HepG2 (cell line): ENCODE data around the gene PLPPR2. TPM values are rescaled to one million over a fixed set of nuclear protein-coding genes. Genes with fewer than 3 reads are reported as not detected.

Experiments
- HMG20A ChIP-seq: IDR thresholded peaks from 2 replicates; pipeline ENCODE4 v1.6.1; 2016; ENCODE audit warnings: borderline replicate concordance
- MEIS1 ChIP-seq: sonication (generic); formaldehyde crosslinking; IDR thresholded peaks from 2 replicates; pipeline ENCODE4 v1.9.0; 2021; ENCODE audit warnings: mild to moderate bottlenecking, missing genetic modification reagents, moderate library complexity, borderline replicate concordance
- NAIF1 ChIP-seq: sonication (generic); formaldehyde crosslinking; IDR thresholded peaks from 2 replicates; pipeline ENCODE4 v1.5.0; 2020; ENCODE audit warnings: mild to moderate bottlenecking, missing genetic modification reagents, borderline replicate concordance
- ONECUT2 ChIP-seq: sonication (generic); formaldehyde crosslinking; IDR thresholded peaks from 2 replicates; pipeline ENCODE4 v1.4.0; 2020; ENCODE audit warnings: missing genetic modification reagents
- SALL2 ChIP-seq: sonication (generic); formaldehyde crosslinking; IDR thresholded peaks from 2 replicates; pipeline ENCODE4 v1.8.1; 2023; ENCODE audit warnings: mild to moderate bottlenecking, missing genetic modification reagents, inconsistent platforms
- SETDB1 ChIP-seq: sonication (generic); formaldehyde crosslinking; IDR thresholded peaks from 2 replicates; pipeline ENCODE4 v1.5.1; 2020; ENCODE audit warnings: missing genetic modification reagents, mild to moderate bottlenecking, borderline replicate concordance
- ZMYM3 ChIP-seq: sonication (generic); formaldehyde crosslinking; IDR thresholded peaks from 2 replicates; pipeline ENCODE4 v1.5.1; 2020; ENCODE audit warnings: mild to moderate bottlenecking, missing genetic modification reagents
- ZNF484 ChIP-seq: sonication (generic); formaldehyde crosslinking; IDR thresholded peaks from 2 replicates; pipeline ENCODE4 v1.5.1; 2020; ENCODE audit warnings: mild to moderate bottlenecking, low read depth, missing genetic modification reagents, borderline replicate concordance
- ZNF501 ChIP-seq: sonication (generic); formaldehyde crosslinking; IDR thresholded peaks from 2 replicates; pipeline ENCODE4 v1.5.1; 2020; ENCODE audit warnings: mild to moderate bottlenecking, moderate library complexity, missing genetic modification reagents
- ZNF574 ChIP-seq: sonication (generic); formaldehyde crosslinking; IDR thresholded peaks from 2 replicates; pipeline ENCODE4 v1.4.0; 2020; ENCODE audit warnings: missing genetic modification reagents
- polyA plus RNA-seq, 8 experiments: library from polyadenylated mRNA; depleted of rRNA in 3 of 8; stranded (reverse) in 7 of 8; unstranded in 1 of 8; fragments of >200 nt; fragmentation: Illumina TruSeq in 4 of 8; extraction: Trizol in 4 of 8; gene quantifications; 2 replicates each; pipeline versions ENCODE4 v1.2.1 to v1.2.3, GENCODE V29; 2011 to 2016; ENCODE audit warnings: low read depth in 4 of 8, missing spikeins in 1 of 8, mixed read lengths in 1 of 8; ENCODE audit not compliant: insufficient read depth in 1 of 8
- total RNA-seq, 5 experiments: library from RNA; depleted of rRNA; stranded (reverse); fragments of >200 nt; fragmentation: Illumina TruSeq; extraction: Trizol; gene quantifications; 2 replicates each; pipeline ENCODE4 v1.2.3, GENCODE V29; 2016; ENCODE audit warnings: low read depth in 1 of 5
- TF ChIP-seq, protein P1 (sequence below): conservative IDR thresholded peaks from 2 replicates; pipeline ENCODE4 v1.6.1; 2018; ENCODE audit warnings: missing genetic modification reagents
- TF ChIP-seq, protein P2 (sequence below): sonication (generic); formaldehyde crosslinking; IDR thresholded peaks from 2 replicates; pipeline ENCODE4 v1.5.0; 2020; ENCODE audit warnings: mild to moderate bottlenecking, missing genetic modification reagents, borderline replicate concordance
- TF ChIP-seq, protein P3 (sequence below): sonication (generic); formaldehyde crosslinking; IDR thresholded peaks from 2 replicates; pipeline ENCODE4; 2020; ENCODE audit warnings: missing genetic modification reagents, mild to moderate bottlenecking, borderline replicate concordance
- TF ChIP-seq, protein P4 (sequence below): IDR thresholded peaks from 2 replicates; pipeline ENCODE4 v1.6.1; 2016; ENCODE audit warnings: low read depth
- TF ChIP-seq, protein P5 (sequence below): sonication (generic); formaldehyde crosslinking; IDR thresholded peaks from 2 replicates; pipeline ENCODE4 v1.4.0; 2020; ENCODE audit warnings: missing genetic modification reagents

The PLPPR2 gene
- total and polyA plus RNA-seq, 2 of the 13 experiments (the other 11 are each of a cell fraction or from before 2014, with no cell fraction given), result 1.5 to 2.1 TPM

GRCh38 chr19:11324079-11324661, 31.1 kb upstream of the PLPPR2 start (continued):
- TF ChIP-seq, protein P1, sequence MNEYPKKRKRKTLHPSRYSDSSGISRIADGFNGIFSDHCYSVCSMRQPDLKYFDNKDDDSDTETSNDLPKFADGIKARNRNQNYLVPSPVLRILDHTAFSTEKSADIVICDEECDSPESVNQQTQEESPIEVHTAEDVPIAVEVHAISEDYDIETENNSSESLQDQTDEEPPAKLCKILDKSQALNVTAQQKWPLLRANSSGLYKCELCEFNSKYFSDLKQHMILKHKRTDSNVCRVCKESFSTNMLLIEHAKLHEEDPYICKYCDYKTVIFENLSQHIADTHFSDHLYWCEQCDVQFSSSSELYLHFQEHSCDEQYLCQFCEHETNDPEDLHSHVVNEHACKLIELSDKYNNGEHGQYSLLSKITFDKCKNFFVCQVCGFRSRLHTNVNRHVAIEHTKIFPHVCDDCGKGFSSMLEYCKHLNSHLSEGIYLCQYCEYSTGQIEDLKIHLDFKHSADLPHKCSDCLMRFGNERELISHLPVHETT (CRISPR knock-in tag), result no peak
- peak; percentile 86 for TF ChIP-seq HMG20A (CRISPR knock-in tag)
- no peak for TF ChIP-seq NAIF1
- TF ChIP-seq MEIS1, result 0 out of 2 replicates have a peak, but pooled peaks have one; percentile 30
- TF ChIP-seq ZNF484 (CRISPR knock-in tag), result no peak
- no peak for TF ChIP-seq ONECUT2 (CRISPR knock-in tag)
- TF ChIP-seq, protein P2, sequence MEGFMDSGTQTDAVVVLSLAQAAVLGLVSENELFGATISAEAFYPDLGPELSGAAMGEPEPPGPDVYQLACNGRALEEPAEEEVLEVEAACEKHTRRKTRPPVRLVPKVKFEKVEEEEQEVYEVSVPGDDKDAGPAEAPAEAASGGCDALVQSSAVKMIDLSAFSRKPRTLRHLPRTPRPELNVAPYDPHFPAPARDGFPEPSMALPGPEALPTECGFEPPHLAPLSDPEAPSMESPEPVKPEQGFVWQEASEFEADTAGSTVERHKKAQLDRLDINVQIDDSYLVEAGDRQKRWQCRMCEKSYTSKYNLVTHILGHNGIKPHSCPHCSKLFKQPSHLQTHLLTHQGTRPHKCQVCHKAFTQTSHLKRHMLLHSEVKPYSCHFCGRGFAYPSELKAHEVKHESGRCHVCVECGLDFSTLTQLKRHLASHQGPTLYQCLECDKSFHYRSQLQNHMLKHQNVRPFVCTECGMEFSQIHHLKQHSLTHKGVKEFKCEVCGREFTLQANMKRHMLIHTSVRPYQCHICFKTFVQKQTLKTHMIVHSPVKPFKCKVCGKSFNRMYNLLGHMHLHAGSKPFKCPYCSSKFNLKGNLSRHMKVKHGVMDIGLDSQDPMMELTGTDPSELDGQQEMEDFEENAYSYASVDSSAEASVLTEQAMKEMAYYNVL (CRISPR knock-in tag), result 0 out of 2 replicates have a peak, but pooled peaks have one; percentile 20
- TF ChIP-seq, protein P3, sequence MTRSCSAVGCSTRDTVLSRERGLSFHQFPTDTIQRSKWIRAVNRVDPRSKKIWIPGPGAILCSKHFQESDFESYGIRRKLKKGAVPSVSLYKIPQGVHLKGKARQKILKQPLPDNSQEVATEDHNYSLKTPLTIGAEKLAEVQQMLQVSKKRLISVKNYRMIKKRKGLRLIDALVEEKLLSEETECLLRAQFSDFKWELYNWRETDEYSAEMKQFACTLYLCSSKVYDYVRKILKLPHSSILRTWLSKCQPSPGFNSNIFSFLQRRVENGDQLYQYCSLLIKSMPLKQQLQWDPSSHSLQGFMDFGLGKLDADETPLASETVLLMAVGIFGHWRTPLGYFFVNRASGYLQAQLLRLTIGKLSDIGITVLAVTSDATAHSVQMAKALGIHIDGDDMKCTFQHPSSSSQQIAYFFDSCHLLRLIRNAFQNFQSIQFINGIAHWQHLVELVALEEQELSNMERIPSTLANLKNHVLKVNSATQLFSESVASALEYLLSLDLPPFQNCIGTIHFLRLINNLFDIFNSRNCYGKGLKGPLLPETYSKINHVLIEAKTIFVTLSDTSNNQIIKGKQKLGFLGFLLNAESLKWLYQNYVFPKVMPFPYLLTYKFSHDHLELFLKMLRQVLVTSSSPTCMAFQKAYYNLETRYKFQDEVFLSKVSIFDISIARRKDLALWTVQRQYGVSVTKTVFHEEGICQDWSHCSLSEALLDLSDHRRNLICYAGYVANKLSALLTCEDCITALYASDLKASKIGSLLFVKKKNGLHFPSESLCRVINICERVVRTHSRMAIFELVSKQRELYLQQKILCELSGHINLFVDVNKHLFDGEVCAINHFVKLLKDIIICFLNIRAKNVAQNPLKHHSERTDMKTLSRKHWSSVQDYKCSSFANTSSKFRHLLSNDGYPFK (CRISPR knock-in tag), result peak; percentile 61; the same call in 1 of the 2 replicates
- TF ChIP-seq, protein P4, sequence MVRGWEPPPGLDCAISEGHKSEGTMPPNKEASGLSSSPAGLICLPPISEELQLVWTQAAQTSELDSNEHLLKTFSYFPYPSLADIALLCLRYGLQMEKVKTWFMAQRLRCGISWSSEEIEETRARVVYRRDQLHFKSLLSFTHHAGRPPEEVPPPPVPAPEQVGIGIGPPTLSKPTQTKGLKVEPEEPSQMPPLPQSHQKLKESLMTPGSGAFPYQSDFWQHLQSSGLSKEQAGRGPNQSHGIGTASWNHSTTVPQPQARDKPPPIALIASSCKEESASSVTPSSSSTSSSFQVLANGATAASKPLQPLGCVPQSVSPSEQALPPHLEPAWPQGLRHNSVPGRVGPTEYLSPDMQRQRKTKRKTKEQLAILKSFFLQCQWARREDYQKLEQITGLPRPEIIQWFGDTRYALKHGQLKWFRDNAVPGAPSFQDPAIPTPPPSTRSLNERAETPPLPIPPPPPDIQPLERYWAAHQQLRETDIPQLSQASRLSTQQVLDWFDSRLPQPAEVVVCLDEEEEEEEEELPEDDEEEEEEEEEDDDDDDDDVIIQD, result 0 out of 2 replicates have a peak, but pooled peaks have one; percentile 19
- TF ChIP-seq ZNF574 (CRISPR knock-in tag), result 0 out of 2 replicates have a peak, but pooled peaks have one; percentile 44
- no peak for TF ChIP-seq SETDB1 (CRISPR knock-in tag)
- TF ChIP-seq, protein P5, sequence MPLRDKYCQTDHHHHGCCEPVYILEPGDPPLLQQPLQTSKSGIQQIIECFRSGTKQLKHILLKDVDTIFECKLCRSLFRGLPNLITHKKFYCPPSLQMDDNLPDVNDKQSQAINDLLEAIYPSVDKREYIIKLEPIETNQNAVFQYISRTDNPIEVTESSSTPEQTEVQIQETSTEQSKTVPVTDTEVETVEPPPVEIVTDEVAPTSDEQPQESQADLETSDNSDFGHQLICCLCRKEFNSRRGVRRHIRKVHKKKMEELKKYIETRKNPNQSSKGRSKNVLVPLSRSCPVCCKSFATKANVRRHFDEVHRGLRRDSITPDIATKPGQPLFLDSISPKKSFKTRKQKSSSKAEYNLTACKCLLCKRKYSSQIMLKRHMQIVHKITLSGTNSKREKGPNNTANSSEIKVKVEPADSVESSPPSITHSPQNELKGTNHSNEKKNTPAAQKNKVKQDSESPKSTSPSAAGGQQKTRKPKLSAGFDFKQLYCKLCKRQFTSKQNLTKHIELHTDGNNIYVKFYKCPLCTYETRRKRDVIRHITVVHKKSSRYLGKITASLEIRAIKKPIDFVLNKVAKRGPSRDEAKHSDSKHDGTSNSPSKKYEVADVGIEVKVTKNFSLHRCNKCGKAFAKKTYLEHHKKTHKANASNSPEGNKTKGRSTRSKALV (CRISPR knock-in tag), result peak; percentile 49; the same call in 1 of the 2 replicates
- peak; percentile 64; the same call in 1 of the 2 replicates for TF ChIP-seq ZMYM3
- no peak for TF ChIP-seq SALL2 (CRISPR knock-in tag)
- TF ChIP-seq ZNF501 (CRISPR knock-in tag), result 0 out of 2 replicates have a peak, but pooled peaks have one; percentile 32
